NCI-H446 (cell line): ENCODE data around the gene FNDC3B.
"Not testable (repeated sequence)": the region's sequence is repeated elsewhere in the genome, so short reads cannot be mapped to it uniquely, and the experiment has no call there.

ENCODE experiments used
- DNase-seq, 2 experiments: peaks; one replicate each; lab custom pipeline; 2025; lab: John Stamatoyannopoulos, UW

Gene FNDC3B

DNA sequence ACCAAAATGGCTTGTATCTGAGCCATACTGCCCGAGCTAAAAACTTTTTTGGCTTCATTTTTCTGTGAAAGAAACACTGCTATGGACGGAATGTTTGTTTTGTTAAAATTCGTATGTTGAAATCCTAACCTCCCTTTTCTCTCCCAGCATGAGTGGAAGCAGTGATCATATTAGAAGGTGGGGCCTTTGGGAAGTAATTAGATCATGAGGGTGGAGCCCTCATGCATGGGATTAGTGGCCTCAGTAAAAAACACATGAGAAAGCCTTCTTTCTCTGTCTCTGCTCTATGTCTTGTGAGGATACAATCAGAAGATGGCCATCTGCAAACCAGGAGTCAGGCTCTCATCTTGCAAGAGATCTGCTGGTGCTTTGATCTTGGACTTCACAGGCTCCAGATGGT lies 7.4 kb upstream of the FNDC3B start:
- no peak for DNase-seq

- DNase-seq = no peak
These were observed 6.0 kb upstream of the FNDC3B start for GRCh38 chr3:172033396-172033795.

GRCh38 chr3:172034786-172035685 lies 4.3 kb upstream of the FNDC3B start:
- peak; percentile 15 to 42 for DNase-seq

- DNase-seq = no peak
These were observed 2.7 kb upstream of the FNDC3B start for GRCh38 chr3:172036541-172037215.

DNA sequence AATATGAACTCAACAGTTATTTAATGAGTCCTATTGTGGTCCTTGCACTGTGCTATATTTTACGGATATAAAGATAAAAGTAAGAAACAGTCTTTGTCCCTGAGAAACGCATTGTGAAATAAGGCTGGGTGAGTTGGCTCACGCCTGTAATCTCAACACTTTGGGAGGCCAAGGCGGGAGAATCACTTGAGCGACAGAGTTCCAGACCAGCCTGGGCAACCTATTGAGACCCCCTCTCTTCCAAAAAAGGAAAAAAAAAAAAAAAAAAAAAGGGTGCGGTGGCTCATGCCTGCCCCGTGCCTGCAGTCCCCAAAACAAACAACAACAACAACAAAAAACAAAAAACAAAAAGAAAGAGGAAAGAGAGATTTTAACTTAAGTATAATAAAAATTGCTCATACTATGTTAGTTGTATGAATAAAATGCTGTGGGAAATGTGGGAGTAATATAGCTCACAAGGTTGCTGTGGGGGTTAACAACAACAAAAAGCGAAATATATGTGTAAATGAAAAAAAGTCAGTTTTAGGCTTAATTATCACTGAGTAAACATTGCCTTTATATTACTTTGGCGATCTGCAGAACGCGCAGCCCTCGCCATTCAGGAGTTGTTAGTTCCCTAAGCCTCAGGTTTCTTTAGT lies 461 bp upstream of the FNDC3B start:
- DNase-seq = no peak

DNA sequence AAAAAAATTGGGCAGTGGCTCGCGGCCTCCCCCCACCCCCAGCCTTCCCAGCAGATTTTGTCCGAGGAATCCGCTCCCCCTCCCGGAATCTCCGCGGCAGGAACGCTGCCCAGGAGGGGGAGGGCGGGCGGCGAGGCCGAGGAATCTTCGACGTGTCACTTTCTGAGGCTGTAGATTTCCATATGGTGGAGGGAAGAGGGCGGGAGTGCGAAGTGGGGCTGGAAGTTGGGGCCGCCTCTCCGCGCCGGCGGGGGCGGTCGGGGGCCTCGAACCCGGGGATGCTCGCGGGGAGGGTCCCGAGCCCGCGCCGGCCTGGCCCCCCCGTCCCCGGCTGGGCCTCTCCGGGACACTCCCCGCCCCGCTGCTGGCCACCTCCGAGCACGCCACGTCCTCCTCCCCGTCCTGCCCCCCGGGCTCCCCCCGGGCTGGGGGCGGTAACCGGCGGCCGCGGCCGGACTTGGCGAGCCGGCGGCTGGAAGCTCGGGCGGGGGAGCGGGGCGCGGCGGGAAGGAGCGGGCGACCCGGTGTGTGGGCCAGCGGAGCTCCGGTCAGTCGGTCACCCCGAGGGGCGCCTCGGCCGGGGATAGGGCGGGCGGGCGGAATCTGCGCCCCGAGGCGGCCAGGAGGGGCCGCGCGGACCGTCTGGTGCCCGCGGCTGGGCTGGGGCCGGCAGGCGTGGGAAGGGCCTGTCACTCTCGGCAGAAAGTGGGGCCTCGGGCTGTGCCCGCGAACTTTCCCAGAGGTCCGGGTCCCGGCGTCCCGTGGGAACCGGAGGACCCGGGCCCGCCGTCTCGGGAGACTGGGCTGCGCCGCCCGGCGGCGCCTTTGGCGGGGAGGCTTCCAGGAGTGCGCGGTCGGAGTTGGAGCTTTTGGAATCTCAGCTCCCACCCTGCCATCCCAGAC lies 951 bp downstream of the FNDC3B start:
- peak; percentile 64 to 80 for DNase-seq

GRCh38 chr3:172040981-172041963 lies 1.9 kb downstream of the FNDC3B start:
- peak in 1 of 2 experiments; percentile 22 for DNase-seq

DNA sequence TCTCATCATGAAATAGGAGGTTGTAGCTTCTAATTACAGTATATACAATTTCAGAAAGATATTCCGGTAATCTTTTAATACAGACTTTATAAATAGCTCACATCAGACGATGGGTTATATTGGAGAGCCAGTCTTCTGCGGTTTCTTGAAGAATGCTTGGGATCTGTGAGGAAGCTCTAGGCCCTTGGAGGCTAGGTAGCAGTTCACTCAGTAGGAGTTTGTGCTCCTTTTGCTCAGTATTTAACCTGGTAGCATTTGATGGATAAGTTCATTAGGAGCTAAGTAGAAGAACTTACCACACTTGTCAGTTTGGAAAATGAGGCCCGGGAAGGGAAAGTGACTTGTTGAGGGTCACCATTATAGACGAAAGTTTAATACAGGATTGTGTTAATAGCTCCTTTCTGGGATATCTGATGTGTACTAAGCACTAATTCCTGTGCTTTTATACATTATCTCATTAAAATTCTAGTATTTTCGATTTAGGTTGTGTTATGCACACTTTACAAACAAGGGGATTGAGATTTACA lies 2.8 kb downstream of the FNDC3B start:
- DNase-seq = no peak

GRCh38 chr3:172042663-172043179 lies 3.3 kb downstream of the FNDC3B start:
- DNase-seq = not testable (repeated sequence)

DNA sequence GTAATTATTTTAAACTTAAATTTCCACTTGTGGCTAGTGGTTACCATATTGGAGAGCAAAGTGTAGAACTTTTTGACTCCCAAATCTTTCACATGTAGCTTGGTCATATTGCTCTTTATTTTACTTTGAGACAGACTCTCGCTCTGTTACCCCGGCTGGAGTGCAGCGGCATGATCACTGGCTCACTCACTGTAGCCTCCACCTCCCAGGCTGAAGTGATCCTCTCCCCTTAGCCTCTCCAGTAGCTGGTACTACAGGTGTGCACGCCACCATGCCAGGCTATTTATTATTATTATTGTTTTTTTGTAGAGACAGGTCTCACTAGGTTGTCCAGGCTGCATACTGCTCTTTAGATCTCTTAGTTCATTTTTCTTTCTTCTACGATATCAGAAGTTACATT lies 3.9 kb downstream of the FNDC3B start:
- DNase-seq = no peak

DNA sequence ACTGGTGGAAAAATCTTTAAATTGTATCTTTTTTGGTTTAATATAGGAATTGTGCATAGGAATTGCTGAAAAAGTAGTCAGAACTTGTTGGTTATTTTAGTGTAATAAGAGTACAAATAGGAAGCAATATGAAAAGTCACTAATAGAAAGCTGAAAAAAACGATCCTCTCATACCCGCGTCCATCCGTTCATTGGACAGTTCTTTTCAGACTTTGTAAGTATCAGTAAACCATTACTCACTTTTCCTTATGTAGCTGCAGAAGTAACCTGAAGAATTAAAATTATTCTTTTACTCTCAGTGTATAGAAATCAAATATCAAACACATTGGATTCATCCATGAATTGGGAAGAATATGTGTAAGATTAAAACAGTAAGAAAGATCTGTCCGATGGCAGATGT lies 4.4 kb downstream of the FNDC3B start:
- DNase-seq = no peak

DNA sequence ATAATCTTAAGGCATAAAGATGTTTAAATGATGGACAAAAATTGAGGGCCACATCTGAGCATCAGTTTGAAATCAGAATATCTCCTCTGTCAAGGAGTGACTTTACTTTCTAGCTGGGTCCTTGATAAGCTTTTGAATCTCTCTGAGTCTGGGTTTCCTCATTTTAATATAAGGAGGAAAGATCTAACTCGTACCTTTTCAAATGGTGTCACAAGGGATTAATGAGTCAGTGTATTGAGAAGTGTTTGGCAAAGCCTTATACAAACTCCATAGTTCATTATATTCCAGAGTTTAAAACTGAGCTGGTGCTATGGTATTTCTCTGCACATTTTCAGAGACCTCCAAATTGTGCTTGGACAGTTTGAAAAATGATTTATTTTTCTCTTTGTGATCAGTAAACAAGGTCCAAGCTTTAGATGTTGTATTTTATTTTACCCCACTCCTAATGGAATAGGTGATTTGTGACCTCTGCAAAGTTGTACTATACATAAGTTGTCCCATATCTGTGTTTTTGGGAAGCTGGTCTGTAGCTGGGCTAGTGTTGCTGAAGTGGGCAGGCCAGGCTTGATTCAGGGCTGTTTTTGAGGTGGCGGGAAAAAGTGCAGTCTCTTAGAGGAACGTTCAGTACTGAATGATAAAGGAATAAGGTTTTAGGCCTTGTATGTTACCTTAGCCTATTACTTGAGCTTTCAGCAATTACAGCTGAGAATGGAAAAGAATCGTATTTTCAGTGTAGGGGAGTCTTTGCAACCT lies 5.6 kb downstream of the FNDC3B start:
- no peak for DNase-seq

DNA sequence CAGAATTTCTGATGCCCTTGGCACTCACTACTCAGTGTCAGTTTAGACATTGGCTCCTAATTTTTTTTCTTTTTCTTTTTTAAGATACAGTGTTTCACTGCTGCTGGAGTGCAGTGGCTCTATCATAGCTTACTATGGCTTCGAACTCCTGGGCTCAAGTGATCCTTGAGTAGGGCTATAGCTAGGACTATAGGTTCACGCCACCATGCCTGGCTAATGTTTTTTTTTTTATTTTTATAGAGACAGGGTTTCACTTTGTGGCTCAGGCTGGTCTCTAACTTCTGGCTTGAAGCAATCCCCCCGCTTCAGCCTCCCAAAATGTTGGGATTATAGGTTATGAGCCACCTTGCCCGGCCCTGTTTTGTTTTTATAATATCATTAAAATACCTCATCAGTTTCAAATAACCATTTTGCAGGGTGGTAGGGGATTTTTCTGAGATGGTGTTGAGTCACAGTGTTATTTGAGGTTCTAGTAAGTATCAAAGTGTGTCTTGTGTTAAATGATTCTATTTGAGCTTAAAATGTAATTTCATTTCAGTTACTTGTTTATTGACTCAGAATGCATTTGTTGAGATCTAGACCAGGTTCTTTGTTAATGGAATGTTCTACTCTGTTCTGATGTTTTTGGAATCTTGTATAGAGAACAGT lies 7.0 kb downstream of the FNDC3B start:
- no peak for DNase-seq

- DNase-seq = no peak
These were observed 8.3 kb downstream of the FNDC3B start for GRCh38 chr3:172047567-172048115.

- DNase-seq = no peak
These were observed 9.2 kb downstream of the FNDC3B start for GRCh38 chr3:172048599-172048998.

DNA sequence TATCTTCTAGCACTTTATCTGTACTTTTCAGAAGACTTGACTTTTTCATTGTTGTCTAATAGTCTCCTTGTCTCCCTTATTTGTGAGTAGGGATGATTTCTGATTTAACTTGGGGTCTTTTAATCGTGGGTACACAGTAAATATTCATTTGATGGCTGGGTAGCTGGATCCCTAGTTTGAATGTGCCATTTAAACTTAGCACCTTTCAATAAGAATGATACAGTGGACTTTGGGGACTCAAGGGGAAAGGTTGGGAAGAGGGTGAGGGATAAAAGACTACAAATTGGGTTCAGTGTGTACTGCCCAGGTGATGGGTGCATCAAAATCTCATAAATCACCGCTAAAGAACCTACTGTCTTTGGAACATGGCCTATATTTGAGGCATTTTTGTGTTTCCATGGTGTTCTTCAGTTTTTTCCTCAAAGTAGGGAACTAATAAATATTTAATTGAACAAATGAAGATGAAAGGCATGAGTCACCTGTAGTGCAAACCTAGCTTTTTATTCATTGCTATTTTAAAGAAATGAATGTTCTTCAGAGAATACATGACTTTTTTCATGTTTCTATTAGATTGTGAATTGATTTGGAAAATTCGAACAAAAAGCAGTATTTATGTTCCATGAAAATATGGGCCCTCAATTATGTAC lies 12.1 kb downstream of the FNDC3B start:
- no peak for DNase-seq

DNA sequence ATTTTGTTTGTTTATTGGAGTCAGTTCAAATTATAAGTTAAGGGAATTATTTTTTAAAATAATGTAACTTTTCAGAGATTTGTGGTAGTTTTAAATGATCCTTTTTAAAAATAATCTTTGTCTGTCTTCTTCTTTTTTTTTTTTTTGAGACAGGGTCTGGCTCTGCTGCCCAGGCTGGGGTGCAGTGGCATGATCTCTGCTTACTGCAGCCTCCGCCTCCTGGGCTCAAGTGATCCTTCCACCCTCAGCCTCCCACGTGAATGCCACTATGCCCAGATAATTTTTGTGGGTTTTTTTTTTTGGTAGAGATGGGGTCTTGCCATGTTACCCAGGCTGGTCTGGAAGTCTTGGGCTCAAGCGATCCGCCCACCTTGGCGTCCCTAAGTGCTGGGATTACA lies 12.6 kb downstream of the FNDC3B start:
- no peak for DNase-seq

GRCh38 chr3:172052405-172052804 lies 13.0 kb downstream of the FNDC3B start:
- no peak for DNase-seq
